ENCODE measurements around the gene CATSPERD. TPM values are rescaled to one million over a fixed set of nuclear protein-coding genes. Genes with fewer than 3 reads are reported as not detected.

Gene CATSPERD
- total RNA-seq, 2 experiments from 2014 or later = not detected

GRCh38 chr19:5823579-5824281 lies 103.3 kb downstream of the CATSPERD start:
- Mint-ChIP-seq H3K4me1 (ENCODE audit: low read depth) (peaks cover 13% of the 10 kb centered on the region), H3K9me3 (ENCODE audit: insufficient read depth) (no peaks in the 10 kb centered on the region), H3K27ac (no peak overlapping the region), H3K27me3 (ENCODE audit: low read depth) (peaks cover 3% of the 10 kb centered on the region), H3K36me3 (ENCODE audit: low read depth) (no peaks in the 10 kb centered on the region), H3K4me3 (no peak overlapping the region)
- ATAC-seq (no peak), DNase-seq (no peak)
- POLR2A ChIA-PET = interaction anchor here (0.5 kb wide), 1 partner anchor 95 kb away, joined by 3 read pairs; no protein-coding TSS in a partner anchor
- CTCF ChIA-PET = interaction anchor here (1.2 to 2.9 kb wide), 2 partner anchors 17 to 20 kb away, joined by 3 to 11 read pairs; no protein-coding TSS in a partner anchor

GRCh38 chr19:5824751-5825150 lies 104.3 kb downstream of the CATSPERD start:
- CTCF ChIA-PET = interaction anchor here (2.9 kb wide), 1 partner anchor 21 kb away, joined by 11 read pairs; no protein-coding TSS in a partner anchor

GRCh38 chr19:5825178-5825577 lies 104.7 kb downstream of the CATSPERD start:
- Mint-ChIP-seq H3K27me3 (ENCODE audit: low read depth) (peaks cover 3% of the 10 kb centered on the region), H3K36me3 (ENCODE audit: low read depth) (no peaks in the 10 kb centered on the region), H3K4me1 (ENCODE audit: low read depth) (peaks cover 15% of the 10 kb centered on the region), H3K27ac (no peak overlapping the region), H3K4me3 (no peak overlapping the region), H3K9me3 (ENCODE audit: insufficient read depth) (no peaks in the 10 kb centered on the region)
- no peak for DNase-seq
- POLR2A ChIA-PET = no interaction called here
- ATAC-seq = no peak
- CTCF ChIA-PET = interaction anchor here (2.9 kb wide), 1 partner anchor 21 kb away, joined by 11 read pairs; no protein-coding TSS in a partner anchor

More at GRCh38 chr19:5824751-5825150, 104.3 kb downstream of the CATSPERD start:
- DNase-seq (no peak), ATAC-seq (no peak)
- POLR2A ChIA-PET = no interaction called here
- no peak overlapping the region for H3K27ac Mint-ChIP-seq
- H3K9me3 Mint-ChIP-seq (ENCODE audit: insufficient read depth) = no peaks in the 10 kb centered on the region
- H3K4me1 Mint-ChIP-seq (ENCODE audit: low read depth) = peaks cover 13% of the 10 kb centered on the region
- peaks cover 3% of the 10 kb centered on the region for H3K27me3 Mint-ChIP-seq (ENCODE audit: low read depth)
- no peak overlapping the region for H3K4me3 Mint-ChIP-seq
- no peaks in the 10 kb centered on the region for H3K36me3 Mint-ChIP-seq (ENCODE audit: low read depth)

GRCh38 chr19:5826531-5827341 lies 106.3 kb downstream of the CATSPERD start:
- DNase-seq (no peak), ATAC-seq (no peak)
- Mint-ChIP-seq H3K36me3 (ENCODE audit: low read depth) (no peaks in the 10 kb centered on the region), H3K27ac (peak overlapping the region; percentile 97), H3K9me3 (ENCODE audit: insufficient read depth) (no peaks in the 10 kb centered on the region), H3K4me3 (peak overlapping the region; percentile 75), H3K4me1 (ENCODE audit: low read depth) (peaks cover 15% of the 10 kb centered on the region), H3K27me3 (ENCODE audit: low read depth) (no peaks in the 10 kb centered on the region)
- POLR2A ChIA-PET = interaction anchor here (1.0 to 2.9 kb wide), 3 partner anchors 30 to 77 kb away, joined by 3 to 53 read pairs (median 12); partner anchors contain the start of genes DUS3L, NDUFA11 and VMAC
- CTCF ChIA-PET = interaction anchor here (5.3 kb wide), 1 partner anchor 23 kb away, joined by 63 read pairs; the partner anchor contains the start of gene NRTN

GRCh38 chr19:5827342-5827890 lies 107.0 kb downstream of the CATSPERD start:
- DNase-seq (no peak), ATAC-seq (no peak)
- H3K36me3 Mint-ChIP-seq (ENCODE audit: low read depth) = no peaks in the 10 kb centered on the region
- ChIA-PET POLR2A (interaction anchor here (0.6 to 2.9 kb wide), 12 partner anchors 12 to 157 kb away, joined by 3 to 53 read pairs (median 6); partner anchors contain the start of genes CATSPERD, DUS3L, FUT6 and LONP1), CTCF (interaction anchor here (1.0 to 5.3 kb wide), 11 partner anchors 15 to 195 kb away, joined by 3 to 63 read pairs (median 5); partner anchors contain the start of genes CATSPERD, LONP1, NRTN and RPL36)
- peak overlapping the region; percentile 75 for H3K4me3 Mint-ChIP-seq
- peak overlapping the region; percentile 97 for H3K27ac Mint-ChIP-seq
- no peaks in the 10 kb centered on the region for H3K9me3 Mint-ChIP-seq (ENCODE audit: insufficient read depth)
- H3K27me3 Mint-ChIP-seq (ENCODE audit: low read depth) = no peaks in the 10 kb centered on the region
- peaks cover 15% of the 10 kb centered on the region for H3K4me1 Mint-ChIP-seq (ENCODE audit: low read depth)

GRCh38 chr19:5827891-5828660 lies 107.6 kb downstream of the CATSPERD start:
- Mint-ChIP-seq H3K36me3 (ENCODE audit: low read depth) (no peaks in the 10 kb centered on the region), H3K9me3 (ENCODE audit: insufficient read depth) (no peaks in the 10 kb centered on the region), H3K4me1 (ENCODE audit: low read depth) (peaks cover 15% of the 10 kb centered on the region), H3K4me3 (peak overlapping the region; percentile 92), H3K27me3 (ENCODE audit: low read depth) (no peaks in the 10 kb centered on the region), H3K27ac (peak overlapping the region; percentile 97)
- ChIA-PET POLR2A (interaction anchor here (0.5 to 2.9 kb wide), 25 partner anchors 8 to 165 kb away, joined by 3 to 53 read pairs (median 4); partner anchors contain the start of genes CATSPERD, DUS3L, FUT6 and LONP1), CTCF (interaction anchor here (1.0 to 5.3 kb wide), 17 partner anchors 12 to 194 kb away, joined by 3 to 63 read pairs (median 5); partner anchors contain the start of genes CATSPERD, FUT6, LONP1 and NRTN)
- peak; percentile 86 for ATAC-seq
- peak; percentile 96 for DNase-seq

Other genes with a start within 250 kb of the CATSPERD start
- gene TINCR, start 152.7 kb upstream of the CATSPERD start, total RNA-seq = under 1 TPM; 0.26 to 0.68 TPM
- 10 to 100 TPM; 84.2 to 96.6 TPM for gene SAFB2, start 97.9 kb upstream of the CATSPERD start, total RNA-seq
- 100 to 1,000 TPM; 116 to 134 TPM for gene SAFB, start 97.6 kb upstream of the CATSPERD start, total RNA-seq
- gene MICOS13, start 40.1 kb upstream of the CATSPERD start, total RNA-seq = 10 to 100 TPM; 53.1 to 55.1 TPM
- 1 to 10 TPM; 2.0 to 2.1 TPM for gene HSD11B1L, start 39.6 kb upstream of the CATSPERD start, total RNA-seq
- 100 to 1,000 TPM; 926 to 951 TPM for gene RPL36, start 30.3 kb upstream of the CATSPERD start, total RNA-seq
- 100 to 1,000 TPM; 114 to 129 TPM for gene LONP1, start 491 bp upstream of the CATSPERD start, total RNA-seq
- 1 to 10 TPM; 5.7 to 6.0 TPM for gene PRR22, start 64.1 kb downstream of the CATSPERD start, total RNA-seq
- gene DUS3L, start 70.5 kb downstream of the CATSPERD start, total RNA-seq = 10 to 100 TPM; 56.6 to 66.3 TPM
- gene NRTN, start 84.4 kb downstream of the CATSPERD start, total RNA-seq = not detected
- under 1 TPM; 0.16 to 0.18 TPM for gene FUT6, start 119.1 kb downstream of the CATSPERD start, total RNA-seq
- not detected for gene FUT3, start 130.8 kb downstream of the CATSPERD start, total RNA-seq
- gene FUT5, start 149.9 kb downstream of the CATSPERD start, total RNA-seq = not detected
- 100 to 1,000 TPM; 225 to 228 TPM for gene NDUFA11, start 183.2 kb downstream of the CATSPERD start, total RNA-seq
- gene VMAC, start 184.2 kb downstream of the CATSPERD start, total RNA-seq = 1 to 10 TPM; 6.2 to 6.8 TPM
- gene CAPS, start 193.6 kb downstream of the CATSPERD start, total RNA-seq = 10 to 100 TPM; 11.4 to 12.0 TPM